GM12864 (cell line): ENCODE data around the gene PAFAH2.
A peak's percentile ranks its signal among the peaks of the same experiment; 100 is the strongest.

ENCODE experiments used
- DNase-seq: peaks from one replicate; pipeline ENCODE4 v3.0.0-alpha.2; 2011; ENCODE audit warnings: low read depth
- H3K4me3 ChIP-seq: 2 replicates; pipeline ENCODE4 v1.5.1; 2011; ENCODE audit warnings: mild to moderate bottlenecking, low read depth, low read length, control low read depth
- CTCF ChIP-seq: IDR thresholded peaks from 2 replicates; pipeline ENCODE4 v1.5.1; 2011; ENCODE audit warnings: low read depth, mild to moderate bottlenecking, moderate library complexity, low read length, control low read depth, inconsistent platforms; ENCODE audit errors: missing control alignments

Gene PAFAH2

GRCh38 chr1:25932321-25932720 lies 65.5 kb downstream of the PAFAH2 start:
- H3K4me3 ChIP-seq: no peak overlapping the region
- no peak for TF ChIP-seq CTCF
- no peak for DNase-seq

GRCh38 chr1:25929016-25929415 lies 68.8 kb downstream of the PAFAH2 start:
- no peak for TF ChIP-seq CTCF
- H3K4me3 ChIP-seq: no peak overlapping the region
- no peak for DNase-seq

DNA sequence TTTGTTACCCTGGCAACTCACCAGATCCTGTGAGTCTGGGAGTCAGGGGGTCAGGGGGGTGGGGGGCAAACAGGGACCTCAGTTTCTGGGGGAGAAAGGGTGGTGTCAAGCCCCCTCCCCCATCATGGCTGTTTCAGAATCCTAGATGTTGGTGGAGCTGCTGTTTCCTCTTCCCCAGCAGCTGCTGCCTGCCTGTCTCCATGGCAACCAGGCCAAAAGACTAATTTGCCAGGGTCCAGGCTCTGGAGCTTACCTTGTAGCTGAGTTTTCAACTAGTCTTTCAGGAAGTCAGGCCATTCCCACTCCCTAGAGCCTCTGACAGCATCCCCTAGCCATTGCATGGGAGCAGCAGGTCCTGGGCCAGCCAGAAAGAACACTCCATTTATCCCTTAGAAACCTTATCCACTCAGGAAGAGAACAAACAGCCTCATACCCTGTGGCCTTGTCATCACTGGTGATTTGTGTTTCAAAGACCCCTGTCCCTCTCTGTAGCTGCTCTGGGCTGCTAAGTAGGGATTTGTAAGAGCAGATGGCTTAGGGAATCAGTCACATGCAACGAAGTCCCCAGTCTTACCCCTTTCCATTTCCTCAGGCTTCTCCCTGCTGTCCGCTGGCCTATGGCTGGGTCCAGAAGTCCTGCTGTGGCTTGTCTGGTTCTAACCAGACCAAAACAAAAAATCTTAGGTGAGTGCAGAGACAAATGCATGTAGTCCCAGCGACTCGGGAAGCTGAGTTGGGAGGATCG lies 70.2 kb downstream of the PAFAH2 start:
- DNase-seq: no peak
- no peak for TF ChIP-seq CTCF
- H3K4me3 ChIP-seq: no peak overlapping the region

DNA sequence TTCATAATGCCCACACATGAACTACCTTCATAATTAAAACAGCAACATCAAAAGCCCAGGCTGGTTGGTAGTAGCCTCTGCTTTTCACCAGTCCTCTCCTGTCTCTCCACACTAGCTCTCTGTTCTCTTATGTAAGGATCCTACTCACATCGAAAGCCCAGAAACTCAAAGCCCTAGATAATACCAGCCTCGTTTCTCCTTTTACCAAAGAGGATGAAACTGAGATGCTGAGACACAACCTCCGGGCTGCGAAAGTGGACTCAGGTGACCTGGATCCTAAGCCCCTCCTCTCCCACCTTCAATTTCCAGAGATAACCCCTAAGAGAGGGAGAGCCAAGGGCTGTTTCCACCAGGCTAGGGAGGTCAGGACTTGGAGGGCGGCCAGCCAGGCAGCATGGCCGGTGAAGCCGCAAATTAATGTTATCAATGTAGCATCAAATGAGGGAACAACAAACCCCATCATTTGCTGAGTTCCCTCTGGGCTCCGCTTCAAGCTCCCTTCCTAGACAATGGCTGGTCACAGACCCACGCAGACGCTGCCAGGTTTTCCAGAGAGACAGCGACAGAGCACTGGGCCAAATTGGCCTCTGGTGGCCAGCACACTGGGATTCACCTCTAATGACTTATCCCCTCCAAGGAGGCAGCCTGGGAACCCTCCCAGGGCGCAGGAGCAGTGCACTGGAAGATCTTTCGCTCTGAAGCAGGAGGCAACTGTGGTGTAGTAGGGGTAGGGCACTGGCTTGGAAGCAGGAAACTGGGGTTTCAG lies 70.9 kb downstream of the PAFAH2 start:
- TF ChIP-seq CTCF: no peak
- H3K4me3 ChIP-seq: no peak overlapping the region

DNA sequence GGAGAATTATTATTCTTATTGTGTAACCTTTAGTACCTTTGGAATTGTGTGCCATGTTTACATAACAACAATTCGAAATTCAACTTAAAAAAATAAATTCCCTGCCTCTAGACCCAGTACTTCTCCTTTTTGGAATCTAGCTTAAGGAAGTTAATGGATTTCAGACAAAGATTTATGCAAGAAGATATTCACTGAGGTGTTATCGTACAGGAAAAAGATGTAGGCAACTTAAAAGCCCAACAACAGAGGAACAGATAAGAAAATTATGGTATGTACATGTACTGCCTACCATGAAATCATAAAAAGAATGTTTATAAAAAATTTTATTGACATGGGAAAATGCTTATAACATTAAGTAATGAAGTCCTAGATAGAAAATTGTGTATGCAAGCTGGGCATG lies 73.4 kb downstream of the PAFAH2 start:
- TF ChIP-seq CTCF: no peak
- no peak for DNase-seq
- no peak overlapping the region for H3K4me3 ChIP-seq

More for the DNA sequence above, 70.9 kb downstream of the PAFAH2 start:
- no peak for DNase-seq

- no peak for DNase-seq
- no peak for TF ChIP-seq CTCF
- peak overlapping the region; percentile 28; the same call in 1 of the 2 replicates for H3K4me3 ChIP-seq
These were observed 74.8 kb downstream of the PAFAH2 start for GRCh38 chr1:25922971-25923552.
